ENCODE results near the gene FKBP1A. TPM values are rescaled to one million over a fixed set of nuclear protein-coding genes. Genes with fewer than 3 reads are reported as not detected.

The FKBP1A gene
- total and polyA plus RNA-seq, 10 of the 15 experiments (the other 5 are each of a cell fraction or from before 2014, with no cell fraction given) = 103 to 687 (median 254) TPM

- TF ChIP-seq PKNOX1 (IDR thresholded peaks at IDR 0.05) = no peak
- no peak for TF ChIP-seq STAT1 (conservative IDR thresholded peaks at IDR 0.05)
- TF ChIP-seq GABPA (IDR thresholded peaks at IDR 0.05; ENCODE audit: low read depth) = no peak
- TF ChIP-seq CREM (IDR thresholded peaks at IDR 0.05; ENCODE audit: low read depth) = no peak
- TF ChIP-seq CHD4 (IDR thresholded peaks at IDR 0.05) = no peak
- TF ChIP-seq BRCA1 (IDR thresholded peaks at IDR 0.05; ENCODE audit: low read depth, low read length) = no peak
- TF ChIP-seq MXI1 (IDR thresholded peaks at IDR 0.05; ENCODE audit: low read depth, low read length) = no peak
- no peak for TF ChIP-seq ATF7 (IDR thresholded peaks at IDR 0.05; ENCODE audit: low read depth)
- no peak for TF ChIP-seq E2F8 (IDR thresholded peaks at IDR 0.05; ENCODE audit: low read depth, partially characterized antibody)
- no peak for TF ChIP-seq HDGF (IDR thresholded peaks at IDR 0.05)
- TF ChIP-seq NBN (IDR thresholded peaks at IDR 0.05) = no peak
- TF ChIP-seq SREBF2 (IDR thresholded peaks at IDR 0.05; ENCODE audit: low read length) = no peak
These were observed 24.4 kb upstream of the FKBP1A start (continued) for GRCh38 chr20:1417273-1417672.

All from GM12878 (cell line).